GM10266 (cell line): ENCODE results near the gene MBP.

ENCODE experiments used
- DNase-seq: peaks from one replicate; pipeline ENCODE4 v3.0.0; 2012; ENCODE audit errors: extremely low spot score
- CTCF ChIP-seq: IDR thresholded peaks from 2 replicates; pipeline ENCODE4 v1.5.1; 2012; ENCODE audit warnings: mild to moderate bottlenecking, low read depth; ENCODE audit not compliant: control insufficient read depth, insufficient read depth; ENCODE audit errors: missing control alignments

MBP gene

GRCh38 chr18:77090546-77091174, 41.9 kb downstream of the MBP start:
- TF ChIP-seq CTCF: no peak
- DNase-seq: no peak

- DNase-seq: no peak
- no peak for TF ChIP-seq CTCF
These were observed 42.8 kb downstream of the MBP start for GRCh38 chr18:77089723-77090285.

DNA sequence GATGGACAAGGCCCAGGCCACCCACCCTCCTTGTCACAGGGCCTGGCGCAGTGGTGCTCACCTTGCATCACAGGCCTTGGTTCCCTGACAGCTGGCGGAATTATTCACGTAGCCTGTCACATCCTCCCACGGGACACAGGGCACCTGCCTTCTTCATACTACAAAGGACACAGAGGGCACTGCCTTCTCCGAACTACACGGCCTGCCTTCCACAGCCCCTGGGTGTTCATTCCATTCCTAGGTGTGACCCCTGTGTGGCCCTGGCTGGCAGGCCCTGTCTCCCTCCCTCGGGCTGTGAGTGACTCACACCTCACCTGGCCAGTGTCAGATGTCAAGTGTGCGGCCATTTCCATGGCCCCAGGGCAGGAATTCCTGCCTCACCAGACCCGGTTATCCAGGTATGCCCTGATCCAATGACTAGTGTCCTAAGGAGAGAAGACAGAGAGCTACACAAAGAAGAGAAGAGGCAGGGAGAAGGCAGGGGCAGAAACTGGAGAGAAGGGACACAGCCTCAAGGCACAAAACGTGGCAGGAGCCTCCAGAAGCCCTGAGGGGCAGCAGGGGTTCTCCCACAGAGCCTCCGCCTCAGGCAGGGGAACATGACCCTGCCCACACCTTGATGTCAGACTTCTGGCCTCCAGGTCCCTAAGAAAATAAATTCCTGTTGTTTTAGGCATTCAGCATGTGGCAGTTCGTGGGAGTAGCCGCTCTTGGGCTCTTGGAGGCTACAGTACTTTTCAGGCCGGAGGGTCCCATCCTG, 43.4 kb downstream of the MBP start:
- DNase-seq: no peak
- no peak for TF ChIP-seq CTCF

GRCh38 chr18:77087393-77088141, 45.0 kb downstream of the MBP start:
- DNase-seq: no peak
- TF ChIP-seq CTCF: no peak

DNA sequence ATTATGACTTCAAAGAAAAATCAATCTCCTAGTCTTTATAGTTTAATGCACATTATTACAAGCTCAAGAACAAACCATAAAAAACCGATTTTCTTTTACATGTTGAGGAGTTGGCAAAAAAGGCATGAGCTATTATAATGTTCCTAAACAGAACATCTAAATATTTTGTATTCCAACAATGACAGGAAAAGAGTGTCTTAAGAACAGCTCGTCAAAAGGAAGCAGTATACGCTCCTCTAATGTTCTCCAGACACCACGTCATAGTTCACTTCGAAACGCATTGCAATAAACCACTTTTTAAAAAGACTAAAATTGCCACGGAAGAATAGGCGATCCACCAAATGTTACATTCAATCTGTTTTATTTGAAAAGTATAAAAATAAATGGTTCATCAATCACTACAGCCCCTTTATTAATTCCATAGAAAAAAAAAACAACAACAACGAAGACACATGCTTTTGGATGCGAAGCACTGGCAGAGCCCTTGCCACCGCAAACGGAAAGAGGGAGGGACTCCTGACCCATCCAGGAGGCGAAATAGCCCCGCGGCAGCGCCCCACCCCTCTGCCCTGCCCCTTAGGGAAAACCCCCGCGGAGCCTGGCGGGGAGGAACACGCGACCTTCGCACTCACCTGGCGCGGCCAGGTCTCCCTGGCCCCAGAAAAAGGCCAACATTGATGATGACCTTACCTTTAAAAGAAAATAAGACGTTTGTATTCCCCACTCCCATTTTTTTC, 45.8 kb downstream of the MBP start:
- no peak for TF ChIP-seq CTCF
- DNase-seq: no peak

DNA sequence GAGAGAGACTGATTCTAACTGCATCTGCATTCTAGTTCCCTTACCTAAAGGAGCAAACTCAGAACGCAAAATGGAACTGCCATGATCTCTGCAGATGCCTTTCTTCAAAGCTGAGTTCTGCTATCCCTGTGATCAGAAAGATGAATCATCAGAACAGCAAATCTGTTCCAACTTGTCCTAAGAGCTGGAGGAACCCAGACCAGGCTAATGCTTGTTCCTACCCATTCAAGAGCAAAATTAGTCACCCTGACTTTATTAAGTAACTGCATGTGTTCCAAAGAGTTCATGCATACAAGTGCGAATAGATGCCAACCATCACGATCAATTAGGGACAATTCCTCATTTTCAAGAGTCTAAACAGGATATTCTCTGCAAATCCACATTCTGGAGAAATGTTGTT, 46.5 kb downstream of the MBP start:
- TF ChIP-seq CTCF: no peak
- DNase-seq: no peak
